HG03135 (cell line): ENCODE measurements around the gene APOF.
"Not testable (repeated sequence)": the region's sequence is repeated elsewhere in the genome, so short reads cannot be mapped to it uniquely, and the experiment has no call there.

Experiments used
- ATAC-seq: cut with Tn5 transposase; IDR thresholded peaks from one replicate; pipeline ENCODE4 v1.9.1; 2021; ENCODE audit warnings: mild to moderate bottlenecking, moderate library complexity; ENCODE audit not compliant: unreplicated experiment

The APOF gene

GRCh38 chr12:56374726-56375597, 12.3 kb upstream of the APOF start:
- peak; percentile 30 for ATAC-seq

DNA sequence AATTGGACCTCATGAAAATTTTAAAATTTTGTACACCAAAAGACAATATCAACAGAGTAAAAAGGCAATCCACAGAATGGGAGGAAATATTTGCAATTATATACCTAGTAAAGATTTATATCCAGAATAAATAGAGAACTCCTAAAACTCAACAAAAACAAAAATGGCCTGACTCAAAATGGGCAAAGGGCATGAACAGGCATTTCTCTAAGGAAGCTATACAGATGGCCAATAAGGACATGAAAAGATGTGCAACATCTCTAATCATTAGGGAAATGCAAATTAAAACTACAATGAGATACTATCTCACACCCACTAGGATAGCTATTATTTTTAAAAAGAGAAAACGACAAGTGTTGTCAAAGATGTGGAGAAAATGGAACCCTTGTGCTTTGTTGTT, 10.9 kb upstream of the APOF start:
- ATAC-seq, result no peak

DNA sequence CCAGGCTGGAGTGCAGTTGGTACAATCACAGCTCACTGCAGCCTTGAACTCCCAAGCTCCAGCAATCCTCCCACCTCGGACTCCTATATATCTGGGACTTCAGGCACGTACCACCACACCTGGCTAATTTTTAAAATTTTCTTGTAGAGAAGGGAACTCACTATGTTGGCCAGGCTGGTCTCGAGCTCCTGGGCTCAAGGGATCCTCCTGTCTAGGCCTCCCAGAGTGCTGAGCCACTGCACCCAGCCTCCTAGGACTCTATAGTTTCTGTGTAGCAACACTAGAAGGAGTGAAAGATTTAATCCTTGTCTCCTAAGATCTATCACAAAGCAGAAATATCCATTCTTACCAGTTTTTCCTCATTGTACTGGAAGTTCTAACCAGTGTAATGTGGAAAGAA, 4.3 kb upstream of the APOF start:
- no peak for ATAC-seq

GRCh38 chr12:56361487-56362129, 1.0 kb downstream of the APOF start:
- ATAC-seq, result no peak

DNA sequence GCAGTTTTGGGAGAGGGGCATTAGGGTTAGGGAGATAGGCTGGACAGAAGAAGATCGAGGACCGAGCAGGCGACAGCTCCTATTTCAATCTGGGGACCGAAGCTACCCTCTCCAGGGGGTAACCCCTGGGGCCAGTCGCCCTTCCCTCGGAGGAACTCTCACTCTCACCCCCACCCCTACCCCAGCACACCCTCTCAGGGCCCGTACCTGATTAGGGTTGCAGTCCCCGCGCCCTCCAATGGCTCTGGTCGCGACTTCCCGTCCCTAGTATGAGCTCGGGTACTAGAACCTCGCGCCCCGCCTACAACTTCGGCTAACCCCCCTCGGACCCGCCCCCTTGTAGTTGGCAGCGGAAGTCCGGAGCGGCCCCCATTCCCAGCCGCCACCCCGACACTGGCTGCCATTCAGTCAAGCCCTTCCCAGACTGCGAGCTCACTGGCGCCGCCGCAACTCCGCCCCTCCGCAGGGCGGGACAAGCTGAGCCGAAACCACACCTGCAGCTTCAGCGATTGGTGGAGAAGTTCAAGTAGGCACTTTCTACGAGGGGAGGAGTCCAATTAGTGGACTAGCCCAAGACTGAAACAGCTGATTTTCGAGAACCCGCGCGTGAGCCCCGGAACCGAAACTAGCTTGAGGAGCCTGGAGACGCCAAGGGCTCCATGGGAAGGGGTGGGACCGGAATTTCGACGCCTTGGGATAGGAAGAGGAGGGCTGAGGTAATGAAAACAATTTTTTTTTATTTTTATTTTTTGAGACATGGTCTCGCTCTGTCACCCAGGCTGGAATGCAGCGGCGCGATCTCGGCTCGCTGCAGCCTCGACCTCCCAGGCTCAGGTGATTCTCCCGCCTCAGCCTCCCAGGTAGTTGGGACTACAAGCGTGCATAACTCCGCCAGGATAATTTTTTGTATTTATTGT, 2.5 kb downstream of the APOF start, which contains the start of gene STAT2:
STAT2 (minus strand) TSS at position 257 of the 917 bp plus-strand sequence. CDS start 3,536 bp downstream, outside the sequence.
- ATAC-seq, result peak; percentile 95

DNA sequence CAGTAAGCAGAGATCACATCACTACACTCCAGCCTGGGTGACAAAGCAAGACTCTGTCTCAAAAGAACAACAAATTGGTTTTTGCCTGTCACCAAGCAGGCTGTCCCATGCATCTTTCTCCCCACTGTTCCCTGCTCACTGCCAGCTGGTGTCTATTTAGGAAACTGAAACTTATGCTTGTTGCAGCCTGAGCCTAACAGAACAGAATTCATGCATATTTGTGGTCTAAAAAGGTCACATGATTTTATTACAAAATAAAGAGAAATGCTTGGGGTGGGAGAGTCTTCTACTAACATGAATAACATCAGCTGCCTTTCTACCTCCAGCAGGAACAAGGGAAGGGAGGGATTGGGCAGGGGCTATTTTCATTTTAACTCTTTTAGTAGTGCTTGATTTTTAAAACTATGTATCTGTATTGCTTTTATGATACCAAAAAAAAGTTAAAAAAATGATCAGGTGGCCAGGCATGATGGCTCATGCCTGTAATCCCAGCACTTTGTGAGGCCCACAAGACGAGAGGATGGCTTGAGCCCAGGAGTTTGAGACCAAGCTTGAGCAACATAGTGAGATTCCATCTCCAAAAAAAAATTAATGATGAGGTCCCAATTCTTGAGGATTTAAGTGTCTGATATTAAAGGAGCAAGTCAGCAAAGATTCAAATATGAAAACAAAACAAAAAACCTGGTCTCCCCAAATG, 3.7 kb downstream of the APOF start:
- no peak for ATAC-seq

DNA sequence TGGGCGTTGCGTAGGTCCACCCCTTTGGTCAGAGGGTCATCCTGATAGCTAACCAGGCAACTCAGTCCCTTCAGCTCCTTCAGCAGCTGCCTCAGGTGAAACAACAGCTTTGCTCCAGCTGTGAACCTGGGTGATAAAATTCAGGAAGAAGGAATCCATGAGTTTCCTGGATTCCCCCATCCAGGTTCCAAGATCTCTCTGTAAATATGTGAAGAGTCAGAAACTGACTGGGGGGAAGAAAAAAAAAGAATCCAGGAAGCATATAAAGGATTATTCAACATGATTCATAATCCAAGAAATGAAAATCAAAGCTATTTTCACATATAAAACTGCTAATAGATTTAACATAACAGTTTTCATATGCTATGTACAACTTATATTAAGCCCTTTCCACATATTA, 11.3 kb downstream of the APOF start:
- no peak for ATAC-seq

DNA sequence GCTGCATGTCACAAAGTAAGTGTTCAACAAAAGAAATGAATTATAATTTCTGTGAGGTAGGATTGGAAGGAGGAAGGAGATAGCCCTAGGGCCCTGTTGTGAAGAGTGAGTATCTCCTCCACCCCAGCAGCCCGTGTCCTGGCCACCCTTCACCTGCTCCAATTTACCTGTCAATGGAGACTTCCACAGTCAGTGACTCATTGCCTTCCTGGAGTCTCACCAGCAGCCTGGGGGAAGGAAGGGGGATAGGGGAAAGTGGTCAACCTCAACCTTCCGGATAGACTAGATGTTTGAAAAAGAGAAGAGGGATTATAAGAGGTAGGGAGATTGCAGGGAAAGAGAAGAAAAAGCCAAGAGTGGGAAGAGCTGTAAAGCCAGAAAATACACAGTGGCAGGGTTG, 12.0 kb downstream of the APOF start:
- ATAC-seq, result no peak

- no peak for ATAC-seq
These were observed 13.9 kb downstream of the APOF start for GRCh38 chr12:56348776-56349175.

GRCh38 chr12:56347255-56347654, 15.4 kb downstream of the APOF start:
- not testable (repeated sequence) for ATAC-seq

DNA sequence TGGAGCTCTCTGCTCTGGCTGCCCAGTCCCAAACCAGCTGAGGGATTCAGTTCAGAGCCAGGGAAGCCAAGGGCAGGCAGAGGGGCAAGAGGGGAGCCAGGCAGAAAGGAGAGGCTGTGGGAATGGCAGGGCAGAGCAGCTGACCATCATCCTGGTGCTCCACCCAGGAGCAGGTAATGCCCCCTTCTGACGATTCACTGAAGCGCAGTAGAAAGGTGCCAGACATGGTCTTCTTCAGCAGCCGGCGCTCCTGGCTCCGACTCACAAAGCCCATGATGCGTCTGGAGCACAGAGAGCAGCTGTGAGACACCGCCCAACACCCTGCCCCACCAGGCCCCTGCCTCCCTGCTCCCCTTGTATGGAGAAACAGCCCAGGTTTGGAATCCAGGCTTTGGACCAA, 16.0 kb downstream of the APOF start:
- no peak for ATAC-seq

DNA sequence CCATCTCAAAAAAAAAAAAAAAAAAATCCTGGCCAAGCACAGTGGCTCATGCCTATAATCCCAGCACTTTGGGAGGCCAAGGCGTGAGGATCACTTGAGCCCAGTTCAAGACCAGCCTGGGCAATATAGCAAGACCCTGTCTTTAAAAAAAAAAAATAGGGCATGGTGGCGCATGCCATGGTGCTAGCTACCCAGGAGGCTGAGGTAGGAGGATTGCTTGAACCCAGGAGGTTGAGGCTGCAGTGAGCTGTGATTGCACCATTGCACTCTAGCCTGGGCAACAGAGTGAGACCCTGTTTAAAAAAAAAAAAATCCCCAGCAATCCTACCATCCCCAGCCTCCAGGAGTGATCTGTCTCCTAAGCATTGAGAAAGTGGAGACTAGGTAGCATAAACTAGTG, 20.4 kb downstream of the APOF start:
- ATAC-seq, result not testable (repeated sequence)

DNA sequence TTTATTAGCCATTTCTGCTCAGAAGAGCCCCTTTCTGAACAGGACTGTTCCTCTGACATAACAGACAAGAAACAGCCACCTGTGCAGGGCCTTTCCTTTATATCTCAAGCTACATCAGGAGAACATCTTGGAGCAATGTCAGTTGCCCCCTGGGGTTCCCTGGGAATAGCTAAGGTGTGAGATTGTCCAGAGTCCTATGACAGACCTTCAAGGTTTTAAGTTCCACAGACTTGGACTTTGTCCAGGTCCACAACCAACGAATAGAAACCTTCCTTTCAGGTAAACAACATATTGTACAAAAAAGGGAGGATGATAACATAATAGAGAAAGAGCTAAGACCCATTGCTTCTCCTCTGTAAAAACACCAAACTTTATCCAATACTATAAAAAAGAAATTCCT, 21.0 kb downstream of the APOF start:
- no peak for ATAC-seq

DNA sequence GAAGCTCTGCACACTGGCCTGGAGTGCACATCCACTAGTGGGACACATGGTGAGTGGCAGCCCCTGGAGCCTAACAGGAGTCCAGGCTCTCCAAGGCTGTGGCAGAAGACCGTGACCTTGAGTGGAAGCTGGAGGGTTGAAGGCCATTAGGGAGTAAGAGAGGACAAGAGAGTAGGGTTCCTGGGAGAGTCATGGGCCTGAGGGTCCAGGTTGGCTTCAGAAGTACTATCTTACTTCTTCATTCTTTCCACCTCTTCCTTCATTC, 23.6 kb downstream of the APOF start:
- no peak for ATAC-seq

- ATAC-seq, result no peak
These were observed 24.1 kb downstream of the APOF start, which contains the start of gene IL23A for GRCh38 chr12:56338308-56339157. Gene IL23A, plus strand, starts transcription at chr12:56338884. Its CDS starts 161 bp downstream, at chr12:56339045.

GRCh38 chr12:56337753-56338251, 24.9 kb downstream of the APOF start:
- ATAC-seq, result no peak

- ATAC-seq, result no peak
These were observed 26.1 kb downstream of the APOF start for GRCh38 chr12:56336361-56337167.

DNA sequence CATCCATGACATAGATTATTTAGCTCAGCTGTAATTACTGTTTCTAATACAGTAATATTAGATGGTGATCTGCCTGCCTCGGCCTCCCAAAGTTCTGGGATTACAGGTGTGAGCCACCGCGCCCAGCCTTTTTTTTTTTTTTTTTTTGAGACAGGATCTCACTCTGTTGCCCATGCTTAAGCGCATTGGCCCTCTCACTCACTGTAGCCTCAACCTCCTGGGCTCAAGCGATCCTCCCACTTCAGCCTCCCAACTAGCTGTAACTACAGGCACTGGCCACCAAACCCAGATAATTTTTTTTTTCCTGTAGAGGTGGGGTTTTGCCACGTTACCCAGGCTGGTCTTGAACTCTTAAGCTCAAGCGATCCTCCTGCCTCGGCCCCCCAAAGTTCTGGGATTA, 27.1 kb downstream of the APOF start:
- not testable (repeated sequence) for ATAC-seq

- ATAC-seq, result no peak
These were observed 28.2 kb downstream of the APOF start for GRCh38 chr12:56334490-56334793.
